ENCODE results near the gene SMCO1.
"Not testable (repeated sequence)": the region's sequence is repeated elsewhere in the genome, so short reads cannot be mapped to it uniquely, and the experiment has no call there.

Gene SMCO1

DNA sequence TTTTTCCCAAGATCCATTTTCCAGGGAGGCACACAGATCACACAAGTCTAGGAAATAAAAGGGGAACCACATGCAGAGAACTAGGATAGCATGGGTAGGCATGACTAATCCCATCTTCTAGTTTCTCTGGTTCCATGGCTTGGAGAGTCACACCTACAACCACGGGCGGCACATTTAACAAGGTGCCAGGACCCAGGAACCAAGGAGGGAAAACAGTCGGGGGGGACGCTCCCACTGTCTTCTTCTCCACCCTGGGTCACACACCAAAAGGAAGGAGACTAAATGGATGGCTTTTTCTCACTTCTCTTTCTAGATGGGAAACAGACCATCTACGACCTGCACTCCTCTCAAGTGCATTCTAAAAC, 4.6 kb upstream of the SMCO1 start:
- DNase-seq = peak; percentile 27

DNA sequence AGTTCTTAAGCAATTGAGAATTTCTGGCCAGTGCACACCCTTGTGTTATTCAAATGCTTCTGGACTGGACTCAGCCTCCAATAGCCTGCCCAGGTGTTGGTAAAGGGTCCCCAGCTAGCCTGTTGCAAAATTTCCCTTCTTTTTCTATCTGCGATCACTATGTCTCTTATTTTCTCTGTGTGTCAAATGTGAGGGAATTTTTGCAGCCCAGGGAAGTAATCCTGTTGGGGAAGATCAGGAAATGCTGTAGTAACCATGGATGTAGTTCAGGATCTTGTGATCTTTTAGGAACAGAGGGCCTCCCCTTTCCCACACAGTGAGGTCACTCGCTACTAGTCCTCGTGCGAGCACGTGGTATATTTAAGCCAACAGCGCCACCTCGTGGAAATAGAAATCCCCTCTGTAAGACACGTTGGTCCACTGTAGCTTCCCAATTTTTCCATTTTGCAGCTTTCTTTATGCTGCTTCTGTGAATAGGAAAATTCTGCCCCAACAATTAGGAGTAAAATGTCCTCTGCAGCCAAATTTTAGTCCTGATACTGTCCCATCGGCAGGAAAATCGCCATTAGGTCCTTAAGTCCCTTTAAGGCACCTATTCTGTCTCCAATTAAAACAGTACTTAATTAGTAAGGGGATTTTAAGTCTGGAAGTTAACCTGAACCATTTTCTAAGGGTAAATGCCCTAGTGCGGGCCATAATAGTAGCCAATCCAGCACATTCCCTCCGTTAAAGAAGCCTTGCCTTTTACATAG, 4.0 kb upstream of the SMCO1 start:
- DNase-seq = peak; percentile 85

DNA sequence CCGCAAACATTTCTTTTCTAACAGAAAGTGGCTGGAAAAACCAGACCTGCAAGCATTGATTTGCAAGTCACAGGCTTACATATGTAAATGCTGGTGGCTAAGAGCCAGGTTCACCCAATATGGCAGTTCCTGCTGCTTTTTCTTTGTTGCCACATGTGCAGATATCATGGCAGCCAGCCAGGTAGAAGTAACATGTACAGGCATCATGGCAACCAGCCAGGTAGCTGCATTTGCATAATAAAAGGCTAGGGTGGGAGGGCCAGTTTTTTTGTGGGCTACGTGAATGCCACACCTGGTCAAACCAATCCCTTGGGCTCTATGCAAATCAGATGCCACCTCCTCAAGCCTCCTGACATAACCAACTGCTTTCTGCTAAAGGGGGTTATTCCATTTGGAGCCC, 2.8 kb upstream of the SMCO1 start:
- peak; percentile 50 for DNase-seq

DNA sequence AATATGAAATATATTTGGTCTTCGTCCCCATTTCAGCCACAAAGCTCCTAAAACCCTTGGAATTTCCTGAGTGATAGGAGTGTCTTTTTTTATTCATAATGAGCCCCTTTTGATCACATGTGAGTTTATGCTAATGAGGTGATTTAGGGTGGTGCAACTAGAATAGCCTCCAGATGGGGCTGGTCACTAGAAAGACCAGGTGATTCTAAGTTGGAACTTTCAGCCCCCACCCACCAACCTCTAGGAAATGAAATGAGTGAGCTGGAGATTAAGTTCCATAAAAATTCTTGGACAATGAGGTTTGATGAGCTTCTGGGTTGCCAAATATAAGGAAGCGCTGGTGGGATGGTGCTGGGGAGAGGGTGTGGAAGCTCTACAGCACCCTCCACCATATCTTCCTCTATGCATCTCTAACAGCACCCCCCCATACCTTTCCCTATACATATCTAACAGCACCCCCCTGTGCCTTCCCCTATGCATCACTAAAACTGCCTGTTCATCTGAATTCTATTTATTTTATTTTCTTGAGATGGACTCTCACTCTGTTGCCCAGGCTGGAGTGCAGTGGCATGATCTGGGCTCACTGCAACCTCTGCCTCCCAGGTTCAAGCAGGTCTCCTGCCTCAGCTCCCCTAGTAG, 2.1 kb upstream of the SMCO1 start:
- no peak for DNase-seq

DNA sequence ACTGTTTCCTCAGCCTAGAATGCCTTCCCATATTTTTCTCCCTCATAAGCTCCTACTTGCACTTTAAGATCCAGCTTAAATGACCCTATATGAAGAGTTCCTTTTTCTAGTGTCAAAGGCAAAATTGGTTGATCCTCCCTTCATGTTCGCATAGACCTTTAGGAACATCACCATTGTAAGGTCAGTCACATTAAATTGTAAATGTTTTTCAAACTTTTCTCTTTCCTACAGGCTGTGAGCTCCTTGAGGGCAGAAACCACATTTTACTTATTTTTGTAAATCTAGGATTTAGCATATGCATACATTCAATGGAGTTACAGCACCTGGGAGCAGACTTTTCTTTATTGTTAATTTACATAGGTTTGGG, 813 bp downstream of the SMCO1 start:
- DNase-seq = no peak

DNA sequence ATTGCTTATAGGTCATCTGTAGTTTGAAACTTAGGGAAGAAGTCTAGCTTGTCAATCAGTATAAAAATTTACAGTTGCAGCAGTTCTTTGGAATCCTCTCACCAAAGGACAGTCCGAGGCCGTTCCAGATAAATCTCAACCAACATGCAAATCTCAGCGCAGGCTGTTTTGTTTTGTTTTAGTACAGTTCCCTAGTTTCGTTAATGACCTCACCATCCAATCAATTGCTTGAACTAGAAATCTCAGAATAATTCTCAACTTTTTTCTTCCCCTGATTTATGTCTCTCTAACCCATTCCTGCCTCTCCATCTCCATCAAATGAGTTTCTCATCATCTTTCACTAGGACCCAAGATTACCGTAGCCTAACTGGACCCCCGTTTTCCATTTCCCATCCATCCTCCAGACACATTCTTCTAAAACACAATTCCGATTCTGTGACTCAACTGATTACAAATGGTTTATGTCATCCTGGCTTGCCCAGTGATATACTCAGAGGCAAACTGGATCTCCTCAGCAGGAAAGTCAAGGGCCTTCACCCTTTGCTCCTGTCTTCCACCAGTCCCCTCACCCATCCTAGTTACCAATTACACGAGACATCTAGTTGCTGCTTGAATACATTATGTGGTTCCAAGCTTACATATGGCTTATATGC, 1.3 kb downstream of the SMCO1 start:
- DNase-seq = no peak

DNA sequence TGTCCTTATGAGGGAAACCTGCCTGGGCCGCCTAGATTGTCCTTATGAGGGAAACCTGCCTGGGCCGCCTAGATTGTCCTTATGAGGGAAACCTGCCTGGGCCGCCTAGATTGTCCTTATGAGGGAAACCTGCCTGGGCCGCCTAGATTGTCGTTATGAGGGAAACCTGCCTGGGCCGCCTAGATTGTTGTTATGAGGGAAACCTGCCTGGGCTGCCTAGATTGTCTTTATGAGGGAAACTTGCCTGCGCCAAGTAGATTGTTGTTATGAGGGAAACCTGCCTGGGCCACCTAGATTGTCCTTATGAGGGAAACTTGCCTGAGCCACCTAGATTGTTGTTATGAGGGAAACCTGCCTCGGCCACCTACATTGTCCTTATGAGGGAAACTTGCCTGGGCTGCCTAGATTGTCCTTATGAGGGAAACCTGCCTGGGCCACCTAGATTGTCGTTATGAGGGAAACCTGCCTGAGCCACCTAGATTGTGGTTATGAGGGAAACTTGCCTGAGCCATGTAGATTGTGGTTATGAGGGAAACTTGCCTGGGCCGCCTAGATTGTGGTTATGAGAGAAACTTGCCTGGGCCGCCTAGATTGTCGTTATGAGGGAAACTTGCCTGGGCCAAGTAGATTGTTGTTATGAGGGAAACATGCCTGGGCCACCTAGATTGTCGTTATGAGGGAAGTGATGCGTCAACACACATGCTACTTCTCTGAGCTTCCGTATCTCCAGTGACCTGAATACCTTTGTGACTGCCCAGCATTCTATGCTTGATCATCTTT, 3.3 kb downstream of the SMCO1 start:
- peak; percentile 92 for DNase-seq

DNA sequence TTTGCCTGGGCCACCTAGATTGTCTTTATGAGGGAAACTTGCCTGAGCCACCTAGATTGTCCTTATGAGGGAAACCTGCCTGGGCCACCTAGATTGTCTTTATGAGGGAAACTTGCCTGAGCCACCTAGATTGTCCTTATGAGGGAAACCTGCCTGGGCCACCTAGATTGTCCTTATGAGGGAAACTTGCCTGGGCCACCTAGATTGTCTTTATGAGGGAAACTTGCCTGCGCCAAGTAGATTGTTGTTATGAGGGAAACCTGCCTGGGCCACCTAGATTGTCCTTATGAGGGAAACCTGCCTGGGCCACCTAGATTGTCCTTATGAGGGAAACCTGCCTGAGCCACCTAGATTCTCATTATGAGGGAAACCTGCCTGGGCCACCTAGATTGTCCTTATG, 4.0 kb downstream of the SMCO1 start:
- DNase-seq = not testable (repeated sequence)

DNA sequence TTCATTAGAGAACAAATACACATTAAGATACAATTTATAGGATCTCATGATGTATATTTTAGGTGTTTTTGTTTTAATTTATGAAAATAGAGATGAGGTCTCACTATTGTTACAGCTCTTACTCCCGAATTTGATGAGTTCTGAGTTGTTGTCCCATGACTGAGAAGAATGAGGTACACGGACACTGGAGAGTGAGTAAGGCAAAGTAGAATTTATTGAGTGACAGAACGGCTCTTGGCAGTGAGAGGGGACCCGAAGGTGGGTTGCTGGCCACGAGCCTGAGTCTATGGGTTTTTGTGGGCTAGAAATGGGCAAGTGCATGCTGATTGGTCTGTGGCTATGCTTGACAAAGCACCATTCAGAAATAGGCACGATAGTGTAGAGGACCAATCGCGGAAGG, 8.5 kb downstream of the SMCO1 start:
- DNase-seq = no peak

DNA sequence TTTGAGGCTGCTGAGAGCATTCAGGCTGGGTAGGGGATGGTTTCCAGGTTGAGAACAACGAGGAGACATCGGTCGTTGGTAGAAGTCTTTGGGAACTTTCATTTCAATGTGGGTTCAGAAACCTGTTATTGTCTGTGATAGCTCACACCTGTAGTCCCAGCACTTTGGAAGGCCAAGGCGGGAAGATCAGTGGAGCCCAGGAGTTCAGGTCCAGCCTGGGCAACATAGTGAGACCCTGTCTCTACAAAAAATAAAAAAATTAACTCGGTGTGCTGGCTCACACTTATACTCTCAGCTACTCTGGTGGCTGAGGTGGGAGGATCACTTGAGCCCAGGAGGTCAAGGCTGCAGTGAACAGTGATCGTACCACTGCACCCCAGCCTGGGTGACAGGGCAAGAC, 10.6 kb downstream of the SMCO1 start:
- no peak for DNase-seq

DNA sequence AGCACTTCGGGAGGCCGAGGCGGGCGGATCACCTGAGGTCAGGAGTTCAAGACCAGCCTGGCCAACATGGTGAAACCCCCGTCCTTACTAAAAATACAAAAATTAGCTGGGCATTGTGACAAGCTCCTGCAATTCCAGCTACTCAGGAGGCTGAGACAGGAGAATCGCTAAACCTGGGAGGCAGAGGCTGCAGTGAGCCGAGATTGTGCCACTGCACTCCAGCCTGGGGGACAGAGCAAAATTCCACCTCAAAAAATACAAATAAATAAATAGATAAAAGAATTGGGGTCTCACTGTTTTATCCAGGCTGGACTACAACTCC, 11.1 kb downstream of the SMCO1 start:
- DNase-seq = not testable (repeated sequence)

DNA sequence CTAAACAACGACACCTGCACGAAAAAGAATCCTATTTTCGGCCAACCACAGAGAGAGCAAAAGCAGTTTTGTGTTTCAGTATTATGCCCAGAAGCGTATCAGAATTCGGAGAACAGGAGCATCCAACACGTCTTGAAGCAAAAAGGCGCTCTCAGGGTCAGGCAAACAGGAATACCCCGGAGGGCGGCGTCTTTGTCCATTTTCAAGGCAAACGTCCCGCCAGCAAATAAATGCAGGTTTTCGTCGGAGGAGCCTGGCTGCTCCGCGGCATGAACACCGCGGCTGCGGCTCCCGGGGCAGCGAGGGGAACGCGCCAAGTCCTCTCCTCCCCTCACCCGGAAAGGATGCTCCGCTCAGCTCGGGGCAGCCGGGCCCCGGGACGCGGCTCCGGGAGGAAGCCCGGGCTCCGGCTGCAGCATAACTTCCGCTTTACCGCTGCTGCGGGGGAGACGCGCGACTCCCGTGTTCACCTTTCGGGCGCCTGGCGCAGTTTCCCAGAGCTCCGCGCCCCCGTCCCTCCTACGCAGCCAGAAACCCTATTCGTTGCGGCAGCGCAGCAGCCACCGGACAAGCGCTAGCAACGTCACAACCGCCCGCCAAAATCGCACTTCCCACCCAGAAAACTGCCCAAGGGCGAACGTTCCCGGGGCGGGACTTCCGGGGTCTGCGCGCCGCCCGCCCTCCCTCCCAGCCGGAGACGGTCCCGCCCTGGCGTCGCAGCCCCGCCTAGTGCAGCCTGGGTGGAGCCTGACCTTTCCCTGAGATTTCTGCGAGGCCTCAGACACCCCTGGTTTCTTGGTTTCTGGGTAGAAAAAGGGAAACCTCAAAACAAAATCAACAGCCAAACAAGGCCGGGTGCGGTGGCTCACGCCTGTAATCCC, 11.7 kb downstream of the SMCO1 start, which contains the start of gene RNF168:
RNF168 (minus strand) TSS at position 573 of the 881 bp plus-strand sequence. CDS start 595 bp downstream, outside the sequence.
- peak; percentile 99 for DNase-seq

DNA sequence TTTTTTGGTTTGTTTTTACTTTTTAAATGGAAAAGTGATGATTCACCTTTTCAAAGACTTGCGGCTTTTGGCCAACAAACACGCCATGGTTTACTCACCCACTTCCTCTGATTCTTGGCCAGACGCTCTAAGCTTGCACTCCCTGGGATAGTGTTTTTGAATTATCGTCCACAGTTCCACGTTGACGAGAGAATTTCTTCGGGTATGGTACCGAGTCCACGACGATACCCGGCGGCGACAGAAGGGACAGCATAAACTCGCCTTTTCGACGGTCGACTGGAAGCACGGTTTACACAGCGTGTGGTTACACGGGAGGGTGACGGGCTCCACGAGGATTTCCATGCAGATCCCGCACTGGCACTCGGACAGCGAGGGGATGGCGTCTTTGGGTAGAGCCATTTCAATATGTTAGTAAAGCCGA, 12.4 kb downstream of the SMCO1 start:
- DNase-seq = peak; percentile 79

DNA sequence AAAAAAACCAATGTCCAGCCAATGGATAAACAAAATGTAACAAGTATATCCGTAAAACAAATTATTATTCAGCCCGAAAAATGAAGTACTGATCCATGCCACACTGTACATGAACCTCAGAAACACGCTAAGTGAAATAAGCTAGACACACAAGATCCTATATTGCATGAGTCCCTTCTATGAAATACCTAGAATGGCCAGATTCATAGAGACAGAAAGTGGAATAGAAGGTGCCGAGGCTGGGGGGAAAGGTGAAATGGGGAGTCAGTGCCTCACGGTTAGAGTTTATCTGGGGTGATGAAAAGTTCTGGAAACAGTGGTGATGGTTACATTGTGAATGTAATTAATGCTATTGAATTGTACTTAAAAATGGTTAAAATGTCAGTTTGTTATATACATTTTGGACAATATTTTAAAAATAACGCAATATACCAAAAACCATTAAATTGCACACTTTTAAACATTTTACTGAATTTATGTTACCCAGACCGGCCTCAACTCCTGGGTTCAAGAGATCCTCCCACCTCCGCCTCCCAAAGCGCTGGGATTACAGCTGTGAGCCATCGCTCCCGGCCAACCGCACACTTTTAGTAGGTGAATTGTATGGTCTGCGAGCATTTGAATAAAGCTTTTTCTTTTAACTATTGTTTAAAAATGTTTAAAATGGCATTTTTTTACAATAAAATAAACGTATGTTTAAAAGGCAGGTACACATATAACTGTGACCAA, 13.7 kb downstream of the SMCO1 start:
- peak; percentile 24 for DNase-seq

DNA sequence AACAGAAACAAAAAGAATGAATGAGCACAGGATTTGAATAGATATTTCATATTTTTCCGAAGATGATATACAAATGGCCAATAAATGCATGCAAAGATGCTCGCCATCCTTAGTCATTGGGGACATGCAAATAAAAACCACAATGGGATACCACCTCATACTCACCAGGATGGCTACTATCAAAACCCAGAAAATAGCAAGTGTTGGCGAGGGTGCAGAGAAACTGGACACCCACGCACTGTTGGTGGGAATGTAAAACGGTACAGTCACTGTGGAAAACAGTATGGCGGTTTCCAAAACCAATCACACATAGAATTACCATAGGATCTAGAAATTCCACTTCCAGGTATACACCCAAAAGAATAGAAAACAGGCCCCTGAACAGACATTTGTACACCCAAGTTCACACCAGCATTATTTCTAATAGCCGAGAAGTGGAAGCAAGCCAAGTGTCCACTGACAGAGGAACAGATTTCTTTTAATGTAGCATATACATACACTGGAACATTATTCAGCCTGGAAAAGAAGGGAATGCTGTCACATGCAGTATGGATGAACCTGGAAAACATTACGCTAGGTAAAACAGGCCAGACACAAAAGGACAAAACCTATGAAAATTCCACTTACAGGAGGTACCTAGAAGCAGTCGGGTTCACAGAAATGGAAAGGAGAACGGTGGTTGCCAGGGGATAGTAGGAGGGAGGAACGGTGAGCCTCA, 15.2 kb downstream of the SMCO1 start:
- DNase-seq = no peak

DNA sequence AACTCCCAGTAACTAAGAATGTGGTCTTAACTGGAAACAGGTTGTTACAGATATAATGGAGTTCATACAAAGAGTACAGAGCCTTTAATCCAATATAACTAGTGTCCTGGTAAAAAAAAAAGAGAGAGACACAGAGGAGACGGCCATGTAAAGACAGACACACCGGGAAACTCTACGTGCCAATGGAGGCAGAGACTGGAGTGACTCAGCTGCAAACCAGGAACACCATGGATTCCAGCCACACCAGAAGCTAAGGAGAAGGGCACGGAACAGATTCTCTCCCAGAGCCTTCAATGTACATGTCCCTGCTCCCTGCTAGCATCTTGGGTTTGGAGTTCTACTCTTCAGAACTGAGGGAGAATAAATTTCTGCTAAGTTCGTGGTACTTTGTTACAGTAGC, 16.1 kb downstream of the SMCO1 start:
- no peak for DNase-seq

DNA sequence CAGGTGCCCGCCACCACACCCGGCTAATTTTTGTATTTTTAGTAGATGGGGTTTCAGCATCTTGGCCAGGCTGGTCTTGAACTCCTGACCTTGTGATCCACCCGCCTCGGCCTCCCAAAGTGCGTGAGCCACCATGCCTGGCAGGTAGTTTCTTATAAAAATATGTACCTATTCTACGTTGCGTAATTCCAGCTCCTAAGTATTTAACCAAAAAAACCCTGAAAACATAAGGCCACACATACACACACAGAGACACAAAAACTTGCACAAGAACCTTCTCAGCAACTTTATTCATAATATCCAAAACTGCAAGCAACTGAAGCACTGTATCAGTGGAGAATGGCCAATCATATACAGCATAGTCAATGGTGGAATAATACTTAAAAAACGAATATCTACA, 16.8 kb downstream of the SMCO1 start:
- DNase-seq = no peak

DNA sequence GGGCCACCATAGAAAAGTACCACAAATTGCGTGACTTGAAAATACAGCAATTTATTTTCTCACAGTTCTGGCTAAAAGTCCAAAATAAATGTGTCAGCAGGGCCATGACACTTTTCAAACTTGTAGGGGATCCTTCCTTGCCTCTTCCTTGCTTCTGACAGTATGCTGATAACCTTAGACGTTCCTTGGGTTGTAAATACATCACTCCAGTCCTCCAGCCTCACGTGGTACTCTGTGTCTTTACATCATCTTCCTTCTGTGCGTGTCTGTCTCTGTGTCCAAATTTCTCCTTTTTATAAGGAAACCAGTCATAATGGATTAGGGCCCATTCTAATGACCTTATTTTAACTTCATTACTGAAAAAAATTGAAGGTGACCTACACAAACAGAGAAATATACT, 19.0 kb downstream of the SMCO1 start:
- DNase-seq = no peak

DNA sequence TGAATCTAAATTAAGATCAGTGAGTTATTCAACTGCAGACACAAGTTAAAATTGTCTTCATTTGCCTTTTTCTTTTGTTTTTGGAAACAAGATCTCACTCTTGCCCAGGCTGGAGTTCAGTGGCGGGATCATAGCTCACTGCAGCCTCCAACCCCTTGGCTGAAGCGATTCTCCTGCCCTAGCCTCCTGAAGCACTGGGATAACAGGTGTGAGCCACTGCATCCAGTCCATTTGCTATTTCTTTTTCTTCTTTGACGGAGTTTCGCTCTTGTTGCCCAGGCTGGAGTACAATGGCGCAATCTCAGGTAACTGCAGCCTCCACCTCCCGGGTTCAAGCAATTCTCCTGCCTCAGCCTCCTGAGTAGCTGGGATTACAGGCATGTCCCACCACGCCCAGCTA, 21.9 kb downstream of the SMCO1 start:
- DNase-seq = no peak

DNA sequence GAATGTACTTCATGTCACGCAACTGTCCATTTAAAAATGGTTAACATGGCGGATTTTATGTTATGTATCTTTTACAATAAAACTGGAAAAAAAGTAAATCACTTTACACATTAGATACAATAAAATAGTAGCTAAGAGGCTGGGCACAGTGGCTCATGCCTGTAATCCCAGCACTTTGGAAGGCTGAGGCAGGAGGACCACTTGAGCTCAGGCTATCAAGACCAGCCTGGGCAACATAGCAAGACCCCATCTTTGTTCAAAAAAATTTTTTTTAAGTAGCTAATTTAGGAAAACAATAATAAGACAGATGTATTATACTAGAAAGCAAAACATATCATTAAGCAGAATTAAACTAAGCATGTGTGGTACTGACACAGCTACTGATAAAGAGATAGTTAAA, 23.1 kb downstream of the SMCO1 start:
- DNase-seq = no peak

DNA sequence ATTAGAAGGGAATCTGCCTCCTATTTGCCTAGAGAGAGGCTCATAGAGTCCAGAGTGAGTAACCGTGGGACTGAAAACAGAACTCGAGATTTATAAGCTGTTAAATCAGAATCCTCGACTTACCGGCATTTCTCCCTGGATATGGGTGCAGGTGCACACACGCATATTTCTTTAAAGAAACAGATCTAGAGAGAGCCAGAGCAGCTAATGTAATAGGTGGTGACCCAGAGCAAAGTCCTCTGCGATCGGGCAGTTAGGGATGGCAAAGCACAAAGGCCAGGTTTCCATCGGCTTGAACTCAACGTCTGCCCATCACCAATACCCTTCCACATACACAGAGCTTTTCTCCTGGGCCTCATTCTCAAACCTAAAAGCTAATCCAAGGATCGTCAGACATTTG, 25.4 kb downstream of the SMCO1 start:
- no peak for DNase-seq

Measured in hematopoietic multipotent progenitor cell treated with erythropoietin and hydrocortisone succinate and interleukin-3 and kit ligand, for 4 days (in vitro differentiated cells).